Effector memory CD4-positive, alpha-beta T cell (primary cell): ENCODE data around the gene TEK.

Source experiments
- DNase-seq, 3 donors: peaks; one replicate each; pipeline ENCODE4 v3.0.0-alpha.2; 2020
- H3K27ac ChIP-seq: 2 replicates; pipeline ENCODE4 v1.7.0; 2013; ENCODE audit warnings: mild to moderate bottlenecking, low read length, moderate library complexity; ENCODE audit not compliant: insufficient read depth, poor library complexity, severe bottlenecking
- H3K27me3 ChIP-seq: replicated peaks from 2 replicates; pipeline ENCODE4 v1.7.0; 2013; ENCODE audit warnings: mild to moderate bottlenecking, low read length; ENCODE audit not compliant: insufficient read depth, control insufficient read depth, poor library complexity, severe bottlenecking
- H3K36me3 ChIP-seq: 2 replicates; pipeline ENCODE4 v1.7.0; 2013; ENCODE audit warnings: mild to moderate bottlenecking, low read length, moderate library complexity; ENCODE audit not compliant: control insufficient read depth, insufficient read depth
- H3K4me1 ChIP-seq: 2 replicates; pipeline ENCODE4 v1.7.0; 2013; ENCODE audit warnings: low read length, mild to moderate bottlenecking; ENCODE audit not compliant: control insufficient read depth, insufficient read depth, poor library complexity, severe bottlenecking
- H3K4me3 ChIP-seq: 2 replicates; pipeline ENCODE4 v1.7.0; 2013; ENCODE audit warnings: low read length, low read depth, mild to moderate bottlenecking; ENCODE audit not compliant: insufficient read depth, poor library complexity, severe bottlenecking
- H3K9me3 ChIP-seq: 2 replicates; pipeline ENCODE4 v1.7.0; 2013; ENCODE audit warnings: mild to moderate bottlenecking, low read length, moderate library complexity; ENCODE audit not compliant: control insufficient read depth
- total RNA-seq, 3 donors: gene quantifications; one replicate each; lab custom pipeline; 2026; lab: John Stamatoyannopoulos, UW

TEK gene
- total RNA-seq, result 0 reads per million in 3 donors

GRCh38 chr9:27108981-27109541, at the start of gene TEK:
Gene TEK, plus strand, starts transcription at chr9:27109225. Its CDS starts 366 bp downstream, at chr9:27109591.
- H3K9me3 ChIP-seq, result no peaks in the 10 kb centered on the region
- H3K4me1 ChIP-seq, result no peaks in the 10 kb centered on the region
- H3K4me3 ChIP-seq, result no peak within 1 kb of the TSS
- no peak for DNase-seq
- no peaks in the 10 kb centered on the region for H3K36me3 ChIP-seq
- H3K27me3 ChIP-seq, result no peaks in the 10 kb centered on the region
- H3K27ac ChIP-seq, result no peak within 1 kb of the TSS

GRCh38 chr9:27059412-27059811, 49.6 kb upstream of the TEK start:
- H3K36me3 ChIP-seq, result peaks cover 4% of the 10 kb centered on the region
- no peaks in the 10 kb centered on the region for H3K9me3 ChIP-seq
- no peaks in the 10 kb centered on the region for H3K4me1 ChIP-seq
- H3K27me3 ChIP-seq, result no peaks in the 10 kb centered on the region
- no peak overlapping the region for H3K27ac ChIP-seq
- no peak for DNase-seq
- H3K4me3 ChIP-seq, result no peak overlapping the region

GRCh38 chr9:27059907-27060306, 49.1 kb upstream of the TEK start:
- no peak for DNase-seq
- no peaks in the 10 kb centered on the region for H3K9me3 ChIP-seq
- no peaks in the 10 kb centered on the region for H3K4me1 ChIP-seq
- H3K4me3 ChIP-seq, result no peak overlapping the region
- H3K27ac ChIP-seq, result no peak overlapping the region
- H3K36me3 ChIP-seq, result peaks cover 4% of the 10 kb centered on the region
- H3K27me3 ChIP-seq, result no peaks in the 10 kb centered on the region

GRCh38 chr9:27065288-27065687, 43.7 kb upstream of the TEK start:
- Histone ChIP-seq H3K4me3 (no peak overlapping the region), H3K4me1 (no peaks in the 10 kb centered on the region), H3K36me3 (no peaks in the 10 kb centered on the region), H3K27me3 (no peaks in the 10 kb centered on the region), H3K27ac (no peak overlapping the region), H3K9me3 (no peaks in the 10 kb centered on the region)
- no peak for DNase-seq

- Histone ChIP-seq H3K36me3 (no peaks in the 10 kb centered on the region), H3K4me1 (no peaks in the 10 kb centered on the region), H3K27me3 (no peaks in the 10 kb centered on the region), H3K27ac (no peak overlapping the region), H3K4me3 (no peak overlapping the region), H3K9me3 (no peaks in the 10 kb centered on the region)
- DNase-seq, result no peak
Measured at GRCh38 chr9:27073841-27074728, 34.9 kb upstream of the TEK start.

GRCh38 chr9:27078685-27079084, 30.3 kb upstream of the TEK start:
- no peak overlapping the region for H3K27ac ChIP-seq
- H3K4me3 ChIP-seq, result no peak overlapping the region
- H3K27me3 ChIP-seq, result no peaks in the 10 kb centered on the region
- H3K9me3 ChIP-seq, result no peaks in the 10 kb centered on the region
- H3K36me3 ChIP-seq, result no peaks in the 10 kb centered on the region
- DNase-seq, result no peak
- H3K4me1 ChIP-seq, result no peaks in the 10 kb centered on the region

GRCh38 chr9:27085456-27085855, 23.6 kb upstream of the TEK start:
- H3K27ac ChIP-seq, result no peak overlapping the region
- H3K4me1 ChIP-seq, result no peaks in the 10 kb centered on the region
- no peak for DNase-seq
- H3K9me3 ChIP-seq, result no peaks in the 10 kb centered on the region
- H3K4me3 ChIP-seq, result no peak overlapping the region
- no peaks in the 10 kb centered on the region for H3K36me3 ChIP-seq
- H3K27me3 ChIP-seq, result no peaks in the 10 kb centered on the region

GRCh38 chr9:27086818-27087680, 22.0 kb upstream of the TEK start:
- Histone ChIP-seq H3K4me3 (no peak overlapping the region), H3K36me3 (no peaks in the 10 kb centered on the region), H3K27me3 (no peaks in the 10 kb centered on the region), H3K9me3 (no peaks in the 10 kb centered on the region), H3K4me1 (no peaks in the 10 kb centered on the region), H3K27ac (no peak overlapping the region)
- DNase-seq, result no peak

- no peaks in the 10 kb centered on the region for H3K4me1 ChIP-seq
- H3K27me3 ChIP-seq, result no peaks in the 10 kb centered on the region
- H3K27ac ChIP-seq, result no peak overlapping the region
- DNase-seq, result no peak
- H3K4me3 ChIP-seq, result no peak overlapping the region
- no peaks in the 10 kb centered on the region for H3K36me3 ChIP-seq
- no peaks in the 10 kb centered on the region for H3K9me3 ChIP-seq
Measured at GRCh38 chr9:27088981-27089380, 20.0 kb upstream of the TEK start.
